WTC11 (cell line): ENCODE results near the gene IFI44. TPM values are rescaled to one million over a fixed set of nuclear protein-coding genes. Genes with fewer than 3 reads are reported as not detected.

Experiments
- ATAC-seq: fragments of 200-7000 bp; cut with Tn5 transposase; 2 replicates; pipeline ENCODE4 v1.10.0; 2021; ENCODE audit warnings: mild to moderate bottlenecking, moderate library complexity
- CTCF ChIA-PET: fragments of 300-600 bp; sonication (Branson Sonifier 250); formaldehyde crosslinking; loops from one replicate; lab custom pipeline; 2021; ENCODE audit warnings: antibody characterized with exemption; lab: Charles Lee
- POLR2A ChIA-PET: fragments of 350-600 bp; sonication (Branson Sonifier 250); formaldehyde crosslinking; loops from one replicate; lab custom pipeline; 2021; ENCODE audit warnings: antibody characterized with exemption; lab: Charles Lee
- DNase-seq: peaks from one replicate; pipeline ENCODE4 v3.0.0; 2021; ENCODE audit warnings: low spot score
- H3K27ac Mint-ChIP-seq: 2 replicates; pipeline ENCODE4 v1.8.0; 2021; ENCODE audit warnings: mixed read lengths
- H3K27me3 Mint-ChIP-seq: 2 replicates; pipeline ENCODE4 v1.8.0; 2021; ENCODE audit warnings: low read depth, mild to moderate bottlenecking, moderate library complexity, mixed read lengths
- H3K36me3 Mint-ChIP-seq: 2 replicates; pipeline ENCODE4 v1.8.0; 2021; ENCODE audit warnings: mixed read lengths
- H3K4me1 Mint-ChIP-seq: 2 replicates; pipeline ENCODE4 v1.8.0; 2022; ENCODE audit warnings: mixed read lengths
- H3K4me3 Mint-ChIP-seq: 2 replicates; pipeline ENCODE4 v1.8.0; 2021; ENCODE audit warnings: mild to moderate bottlenecking, moderate library complexity, mixed read lengths
- H3K9me3 Mint-ChIP-seq: 2 replicates; pipeline ENCODE4 v1.8.0; 2021; ENCODE audit warnings: mixed read lengths
- ATF1 ChIP-seq: sonication (generic); formaldehyde crosslinking; IDR thresholded peaks from 2 replicates; pipeline ENCODE4 v1.8.1; 2023; ENCODE audit warnings: mild to moderate bottlenecking, moderate library complexity, missing genetic modification reagents
- EMX1 ChIP-seq: fragments of 250-450 bp; sonication (Bioruptor Pico); IDR thresholded peaks from 2 replicates; pipeline ENCODE4 v1.8.0; 2021; ENCODE audit warnings: mild to moderate bottlenecking
- FOXJ3 ChIP-seq: sonication (generic); formaldehyde crosslinking; IDR thresholded peaks from 2 replicates; pipeline ENCODE4 v1.9.0; 2021; ENCODE audit warnings: missing genetic modification reagents, mild to moderate bottlenecking, borderline replicate concordance
- GTF2I ChIP-seq: fragments of 250-450 bp; sonication (Bioruptor Pico); conservative IDR thresholded peaks from 2 replicates; pipeline ENCODE4 v1.4.0; 2021; ENCODE audit warnings: mild to moderate bottlenecking
- HMGA2 ChIP-seq: fragments of 250-450 bp; sonication (Bioruptor Pico); IDR thresholded peaks from 2 replicates; pipeline ENCODE4 v1.4.0; 2021; ENCODE audit warnings: mild to moderate bottlenecking, moderate library complexity
- JUN ChIP-seq: sonication (generic); formaldehyde crosslinking; IDR thresholded peaks from 2 replicates; pipeline ENCODE4 v1.8.0; 2023; ENCODE audit warnings: mild to moderate bottlenecking, missing genetic modification reagents
- NFATC4 ChIP-seq: fragments of 250-450 bp; sonication (Bioruptor Pico); IDR thresholded peaks from 2 replicates; pipeline ENCODE4 v1.9.0; 2021; ENCODE audit warnings: mild to moderate bottlenecking
- NFE2L1 ChIP-seq: sonication (generic); formaldehyde crosslinking; IDR thresholded peaks from 2 replicates; pipeline ENCODE4 v1.8.1; 2023; ENCODE audit warnings: missing genetic modification reagents
- OVOL2 ChIP-seq: fragments of 250-450 bp; sonication (Bioruptor Pico); IDR thresholded peaks from 2 replicates; pipeline ENCODE4 v1.9.0; 2021; ENCODE audit warnings: mild to moderate bottlenecking, borderline replicate concordance
- PRRX2 ChIP-seq: fragments of 250-450 bp; sonication (Bioruptor Pico); IDR thresholded peaks from 2 replicates; pipeline ENCODE4 v1.8.0; 2021; ENCODE audit warnings: mild to moderate bottlenecking
- RELA ChIP-seq: sonication (generic); formaldehyde crosslinking; IDR thresholded peaks from 2 replicates; pipeline ENCODE4 v1.8.1; 2022; ENCODE audit warnings: missing genetic modification reagents, mild to moderate bottlenecking, borderline replicate concordance
- SMAD4 ChIP-seq: sonication (generic); formaldehyde crosslinking; IDR thresholded peaks from 2 replicates; pipeline ENCODE4 v1.8.0; 2022; ENCODE audit warnings: mild to moderate bottlenecking, missing genetic modification reagents
- TCF7 ChIP-seq: sonication (generic); formaldehyde crosslinking; IDR thresholded peaks from 2 replicates; pipeline ENCODE4 v1.8.0; 2022; ENCODE audit warnings: mild to moderate bottlenecking, low read depth, missing genetic modification reagents, moderate library complexity
- TP53 ChIP-seq: sonication (generic); formaldehyde crosslinking; IDR thresholded peaks from 2 replicates; pipeline ENCODE4 v1.8.1; 2023; ENCODE audit warnings: mild to moderate bottlenecking, missing genetic modification reagents
- ZBTB21 ChIP-seq: sonication (generic); formaldehyde crosslinking; IDR thresholded peaks from 2 replicates; pipeline ENCODE4 v1.8.1; 2023; ENCODE audit warnings: mild to moderate bottlenecking, missing genetic modification reagents, borderline replicate concordance
- ZNF317 ChIP-seq: sonication (generic); formaldehyde crosslinking; IDR thresholded peaks from 2 replicates; pipeline ENCODE4 v1.8.1; 2023; ENCODE audit warnings: low read depth, mild to moderate bottlenecking, moderate library complexity, missing genetic modification reagents, borderline replicate concordance
- ZNF396 ChIP-seq: fragments of 250-450 bp; sonication (Bioruptor Pico); IDR thresholded peaks from 2 replicates; pipeline ENCODE4 v1.8.0; 2021; ENCODE audit warnings: mild to moderate bottlenecking, moderate library complexity, borderline replicate concordance
- ZNF423 ChIP-seq: fragments of 250-450 bp; sonication (Bioruptor Pico); IDR thresholded peaks from 2 replicates; pipeline ENCODE4 v2.1.2; 2022; ENCODE audit warnings: mild to moderate bottlenecking, moderate library complexity
- total RNA-seq: library from RNA; stranded (reverse); gene quantifications from 3 replicates; pipeline ENCODE4 v1.2.3, GENCODE V29; 2021
- TF ChIP-seq, protein P1 (sequence below): fragments of 250-450 bp; sonication (Bioruptor Pico); conservative IDR thresholded peaks from 2 replicates; pipeline ENCODE4 v1.9.0; 2021; ENCODE audit warnings: mild to moderate bottlenecking
- TF ChIP-seq, protein P2 (sequence below): sonication (generic); formaldehyde crosslinking; IDR thresholded peaks from 2 replicates; pipeline ENCODE4 v1.8.1; 2023; ENCODE audit warnings: mild to moderate bottlenecking, moderate library complexity, missing genetic modification reagents
- TF ChIP-seq, protein P3 (sequence below): fragments of 250-450 bp; sonication (Bioruptor Pico); IDR thresholded peaks from 2 replicates; pipeline ENCODE4 v1.9.0; 2021; ENCODE audit warnings: mild to moderate bottlenecking
- TF ChIP-seq, protein P4 (sequence below): sonication (generic); formaldehyde crosslinking; IDR thresholded peaks from 2 replicates; pipeline ENCODE4 v1.8.1; 2023; ENCODE audit warnings: mild to moderate bottlenecking, missing genetic modification reagents
- TF ChIP-seq, protein P5 (sequence below): sonication (generic); formaldehyde crosslinking; IDR thresholded peaks from 2 replicates; pipeline ENCODE4 v1.8.1; 2023; ENCODE audit warnings: mild to moderate bottlenecking, missing genetic modification reagents, moderate library complexity

IFI44 gene
- total RNA-seq, 1 experiment from 2014 or later = 0.15 TPM

DNA sequence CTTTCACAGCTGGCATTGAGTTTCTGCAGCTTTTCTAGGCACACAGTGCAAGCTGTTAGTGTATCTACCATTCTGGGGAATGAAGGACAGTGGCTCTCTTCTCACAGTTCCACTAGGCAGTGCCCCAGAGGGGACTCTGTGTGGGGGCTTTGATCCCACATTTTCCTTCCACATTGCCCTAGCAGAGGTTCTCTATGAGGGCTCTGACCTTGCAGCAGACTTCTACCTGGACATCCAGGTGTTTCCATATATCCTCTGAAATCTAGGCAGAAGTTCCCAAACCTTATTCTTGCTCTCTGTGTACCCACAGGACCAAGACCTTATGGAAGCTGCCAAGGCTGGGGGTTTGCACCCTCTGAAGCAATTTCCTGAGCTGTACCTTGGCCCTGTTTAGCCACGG lies 2.4 kb upstream of the IFI44 start:
- peaks cover 7% of the 10 kb centered on the region for H3K36me3 Mint-ChIP-seq
- ChIA-PET CTCF (no interaction called here), POLR2A (no interaction called here)
- no peak for TF ChIP-seq ZNF423 (CRISPR knock-in tag)
- TF ChIP-seq JUN = no peak
- peaks cover 53% of the 10 kb centered on the region for H3K9me3 Mint-ChIP-seq
- H3K4me3 Mint-ChIP-seq = no peak overlapping the region
- no peak overlapping the region for H3K27ac Mint-ChIP-seq
- DNase-seq (no peak), ATAC-seq (no peak)
- H3K4me1 Mint-ChIP-seq = no peaks in the 10 kb centered on the region
- H3K27me3 Mint-ChIP-seq = peaks cover 8% of the 10 kb centered on the region

DNA sequence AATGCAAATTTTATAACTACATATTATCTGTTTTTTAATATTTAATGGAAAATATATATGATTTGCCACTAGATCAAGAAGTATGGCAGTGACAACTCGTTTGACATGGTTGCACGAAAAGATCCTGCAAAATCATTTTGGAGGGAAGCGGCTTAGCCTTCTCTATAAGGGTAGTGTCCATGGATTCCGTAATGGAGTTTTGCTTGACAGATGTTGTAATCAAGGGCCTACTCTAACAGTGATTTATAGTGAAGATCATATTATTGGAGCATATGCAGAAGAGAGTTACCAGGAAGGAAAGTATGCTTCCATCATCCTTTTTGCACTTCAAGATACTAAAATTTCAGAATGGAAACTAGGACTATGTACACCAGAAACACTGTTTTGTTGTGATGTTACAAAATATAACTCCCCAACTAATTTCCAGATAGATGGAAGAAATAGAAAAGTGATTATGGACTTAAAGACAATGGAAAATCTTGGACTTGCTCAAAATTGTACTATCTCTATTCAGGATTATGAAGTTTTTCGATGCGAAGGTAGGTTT lies 556 bp downstream of the IFI44 start:
- Mint-ChIP-seq H3K36me3 (peaks cover 7% of the 10 kb centered on the region), H3K27me3 (peaks cover 27% of the 10 kb centered on the region), H3K4me1 (no peaks in the 10 kb centered on the region), H3K27ac (no peak overlapping the region), H3K9me3 (peaks cover 35% of the 10 kb centered on the region), H3K4me3 (no peak overlapping the region)
- DNase-seq = no peak
- no peak for ATAC-seq
- TF ChIP-seq NFATC4 (no peak), NFE2L1 (CRISPR knock-in tag) (no peak), ATF1 (no peak), FOXJ3 (CRISPR knock-in tag) (no peak), TP53 (no peak), OVOL2 (CRISPR knock-in tag) (no peak), RELA (CRISPR knock-in tag) (no peak), ZNF396 (CRISPR knock-in tag) (no peak), GTF2I (CRISPR knock-in tag) (no peak), HMGA2 (CRISPR knock-in tag) (no peak)
- TF ChIP-seq, protein P1, sequence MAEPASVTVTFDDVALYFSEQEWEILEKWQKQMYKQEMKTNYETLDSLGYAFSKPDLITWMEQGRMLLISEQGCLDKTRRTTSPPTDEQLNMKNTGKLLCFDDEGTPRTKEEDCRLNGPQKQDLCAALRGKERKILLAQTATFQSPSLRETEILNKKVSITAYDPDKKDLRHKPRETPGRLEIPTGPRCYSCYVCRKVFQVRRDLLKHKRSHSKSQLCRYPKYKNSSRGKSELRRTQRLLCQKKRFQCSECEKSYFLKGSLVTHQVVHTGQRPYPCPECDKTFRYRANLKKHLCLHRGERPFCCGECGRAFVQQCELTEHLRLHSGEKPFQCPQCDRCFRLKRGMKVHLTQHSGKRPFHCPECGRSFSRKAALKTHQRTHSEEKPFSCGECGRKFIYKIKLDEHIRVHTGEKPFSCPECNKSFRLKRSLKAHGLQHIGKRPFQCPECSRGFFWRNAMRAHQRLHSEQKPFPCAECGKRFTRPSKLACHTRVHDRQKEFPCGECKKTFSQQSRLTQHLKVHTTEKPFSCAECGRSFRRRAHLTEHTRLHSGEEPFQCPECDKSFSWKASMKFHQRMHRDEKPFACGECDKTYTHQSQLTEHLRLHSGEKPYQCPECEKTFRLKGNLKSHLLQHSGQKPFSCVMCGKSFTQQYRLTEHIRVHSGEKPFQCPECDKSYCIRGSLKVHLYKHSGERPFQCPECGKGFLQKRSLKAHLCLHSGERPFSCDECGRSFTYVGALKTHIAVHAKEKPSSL (CRISPR knock-in tag) = no peak
- TF ChIP-seq, protein P2, sequence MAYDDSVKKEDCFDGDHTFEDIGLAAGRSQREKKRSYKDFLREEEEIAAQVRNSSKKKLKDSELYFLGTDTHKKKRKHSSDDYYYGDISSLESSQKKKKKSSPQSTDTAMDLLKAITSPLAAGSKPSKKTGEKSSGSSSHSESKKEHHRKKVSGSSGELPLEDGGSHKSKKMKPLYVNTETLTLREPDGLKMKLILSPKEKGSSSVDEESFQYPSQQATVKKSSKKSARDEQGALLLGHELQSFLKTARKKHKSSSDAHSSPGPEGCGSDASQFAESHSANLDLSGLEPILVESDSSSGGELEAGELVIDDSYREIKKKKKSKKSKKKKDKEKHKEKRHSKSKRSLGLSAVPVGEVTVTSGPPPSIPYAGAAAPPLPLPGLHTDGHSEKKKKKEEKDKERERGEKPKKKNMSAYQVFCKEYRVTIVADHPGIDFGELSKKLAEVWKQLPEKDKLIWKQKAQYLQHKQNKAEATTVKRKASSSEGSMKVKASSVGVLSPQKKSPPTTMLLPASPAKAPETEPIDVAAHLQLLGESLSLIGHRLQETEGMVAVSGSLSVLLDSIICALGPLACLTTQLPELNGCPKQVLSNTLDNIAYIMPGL (CRISPR knock-in tag) = no peak
- TF ChIP-seq, protein P3, sequence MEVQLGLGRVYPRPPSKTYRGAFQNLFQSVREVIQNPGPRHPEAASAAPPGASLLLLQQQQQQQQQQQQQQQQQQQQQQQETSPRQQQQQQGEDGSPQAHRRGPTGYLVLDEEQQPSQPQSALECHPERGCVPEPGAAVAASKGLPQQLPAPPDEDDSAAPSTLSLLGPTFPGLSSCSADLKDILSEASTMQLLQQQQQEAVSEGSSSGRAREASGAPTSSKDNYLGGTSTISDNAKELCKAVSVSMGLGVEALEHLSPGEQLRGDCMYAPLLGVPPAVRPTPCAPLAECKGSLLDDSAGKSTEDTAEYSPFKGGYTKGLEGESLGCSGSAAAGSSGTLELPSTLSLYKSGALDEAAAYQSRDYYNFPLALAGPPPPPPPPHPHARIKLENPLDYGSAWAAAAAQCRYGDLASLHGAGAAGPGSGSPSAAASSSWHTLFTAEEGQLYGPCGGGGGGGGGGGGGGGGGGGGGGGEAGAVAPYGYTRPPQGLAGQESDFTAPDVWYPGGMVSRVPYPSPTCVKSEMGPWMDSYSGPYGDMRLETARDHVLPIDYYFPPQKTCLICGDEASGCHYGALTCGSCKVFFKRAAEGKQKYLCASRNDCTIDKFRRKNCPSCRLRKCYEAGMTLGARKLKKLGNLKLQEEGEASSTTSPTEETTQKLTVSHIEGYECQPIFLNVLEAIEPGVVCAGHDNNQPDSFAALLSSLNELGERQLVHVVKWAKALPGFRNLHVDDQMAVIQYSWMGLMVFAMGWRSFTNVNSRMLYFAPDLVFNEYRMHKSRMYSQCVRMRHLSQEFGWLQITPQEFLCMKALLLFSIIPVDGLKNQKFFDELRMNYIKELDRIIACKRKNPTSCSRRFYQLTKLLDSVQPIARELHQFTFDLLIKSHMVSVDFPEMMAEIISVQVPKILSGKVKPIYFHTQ = no peak
- POLR2A ChIA-PET = no interaction called here
- CTCF ChIA-PET = no interaction called here

DNA sequence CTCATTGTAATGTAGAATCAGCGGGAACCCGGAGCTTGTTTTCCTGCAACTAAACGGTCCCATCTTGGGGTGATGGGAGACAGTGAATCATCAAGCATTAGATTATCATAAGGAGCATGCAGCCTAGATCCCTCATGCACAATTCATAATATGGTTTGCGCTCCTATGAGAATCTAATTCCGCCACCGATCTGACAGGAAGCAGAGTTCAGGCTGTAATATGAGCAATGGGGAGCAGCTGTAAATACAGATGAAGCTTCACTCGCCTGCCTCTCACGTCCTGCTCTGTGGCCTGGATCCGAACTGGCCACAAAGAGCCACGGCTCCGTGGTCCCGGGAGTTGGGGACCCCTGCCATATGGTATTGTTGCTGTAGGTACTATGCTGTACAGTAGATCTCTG lies 1.6 kb downstream of the IFI44 start:
- TF ChIP-seq, protein P4, sequence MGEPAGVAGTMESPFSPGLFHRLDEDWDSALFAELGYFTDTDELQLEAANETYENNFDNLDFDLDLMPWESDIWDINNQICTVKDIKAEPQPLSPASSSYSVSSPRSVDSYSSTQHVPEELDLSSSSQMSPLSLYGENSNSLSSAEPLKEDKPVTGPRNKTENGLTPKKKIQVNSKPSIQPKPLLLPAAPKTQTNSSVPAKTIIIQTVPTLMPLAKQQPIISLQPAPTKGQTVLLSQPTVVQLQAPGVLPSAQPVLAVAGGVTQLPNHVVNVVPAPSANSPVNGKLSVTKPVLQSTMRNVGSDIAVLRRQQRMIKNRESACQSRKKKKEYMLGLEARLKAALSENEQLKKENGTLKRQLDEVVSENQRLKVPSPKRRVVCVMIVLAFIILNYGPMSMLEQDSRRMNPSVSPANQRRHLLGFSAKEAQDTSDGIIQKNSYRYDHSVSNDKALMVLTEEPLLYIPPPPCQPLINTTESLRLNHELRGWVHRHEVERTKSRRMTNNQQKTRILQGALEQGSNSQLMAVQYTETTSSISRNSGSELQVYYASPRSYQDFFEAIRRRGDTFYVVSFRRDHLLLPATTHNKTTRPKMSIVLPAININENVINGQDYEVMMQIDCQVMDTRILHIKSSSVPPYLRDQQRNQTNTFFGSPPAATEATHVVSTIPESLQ = no peak
- TF ChIP-seq ZBTB21 (CRISPR knock-in tag) = no peak
- TF ChIP-seq ZNF317 = no peak
- no peak for TF ChIP-seq TCF7 (CRISPR knock-in tag)
- no peak for TF ChIP-seq EMX1 (CRISPR knock-in tag)
- no peak for TF ChIP-seq SMAD4 (CRISPR knock-in tag)
- TF ChIP-seq PRRX2 (CRISPR knock-in tag) = no peak
- TF ChIP-seq, protein P5, sequence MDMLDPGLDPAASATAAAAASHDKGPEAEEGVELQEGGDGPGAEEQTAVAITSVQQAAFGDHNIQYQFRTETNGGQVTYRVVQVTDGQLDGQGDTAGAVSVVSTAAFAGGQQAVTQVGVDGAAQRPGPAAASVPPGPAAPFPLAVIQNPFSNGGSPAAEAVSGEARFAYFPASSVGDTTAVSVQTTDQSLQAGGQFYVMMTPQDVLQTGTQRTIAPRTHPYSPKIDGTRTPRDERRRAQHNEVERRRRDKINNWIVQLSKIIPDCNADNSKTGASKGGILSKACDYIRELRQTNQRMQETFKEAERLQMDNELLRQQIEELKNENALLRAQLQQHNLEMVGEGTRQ (CRISPR knock-in tag) = no peak
- H3K4me1 Mint-ChIP-seq = no peaks in the 10 kb centered on the region
- peaks cover 5% of the 10 kb centered on the region for H3K36me3 Mint-ChIP-seq
- no peak for DNase-seq
- H3K27ac Mint-ChIP-seq = no peak overlapping the region
- no peak overlapping the region for H3K4me3 Mint-ChIP-seq
- H3K9me3 Mint-ChIP-seq = peaks cover 26% of the 10 kb centered on the region
- peaks cover 37% of the 10 kb centered on the region for H3K27me3 Mint-ChIP-seq
- CTCF ChIA-PET = no interaction called here
- POLR2A ChIA-PET = no interaction called here
- ATAC-seq = no peak
